H9 (cell line): Measurements from ENCODE around the gene TBC1D3K. TPM values are rescaled to one million over a fixed set of nuclear protein-coding genes. Genes with fewer than 3 reads are reported as not detected.

Experiments
- total RNA-seq: library from RNA; stranded (reverse); gene quantifications from 2 replicates; pipeline ENCODE4 v1.2.1, GENCODE V29; 2021

TBC1D3K gene
- total RNA-seq, 1 experiment from 2014 or later, result not detected

Other genes with a start within 250 kb of the TBC1D3K start
- not detected in 2 replicates for gene HNF1B, start 179.4 kb upstream of the TBC1D3K start, total RNA-seq
- 16.4 and 17.0 TPM in 2 replicates for gene TBC1D3L, start 64.6 kb downstream of the TBC1D3K start, total RNA-seq
- gene TBC1D3D, start 79.6 kb downstream of the TBC1D3K start, total RNA-seq, result 0.29 and 0.50 TPM in 2 replicates
- not detected in 2 replicates for gene TBC1D3C, start 144.2 kb downstream of the TBC1D3K start, total RNA-seq
- not detected in 2 replicates for gene TBC1D3E, start 203.5 kb downstream of the TBC1D3K start, total RNA-seq